HG03135 (cell line): ENCODE data around the gene SATL1.
"Not testable (repeated sequence)": the region's sequence is repeated elsewhere in the genome, so short reads cannot be mapped to it uniquely, and the experiment has no call there.

ENCODE experiments used
- ATAC-seq: cut with Tn5 transposase; IDR thresholded peaks from one replicate; pipeline ENCODE4 v1.9.1; 2021; ENCODE audit warnings: mild to moderate bottlenecking, moderate library complexity; ENCODE audit not compliant: unreplicated experiment

The SATL1 gene

DNA sequence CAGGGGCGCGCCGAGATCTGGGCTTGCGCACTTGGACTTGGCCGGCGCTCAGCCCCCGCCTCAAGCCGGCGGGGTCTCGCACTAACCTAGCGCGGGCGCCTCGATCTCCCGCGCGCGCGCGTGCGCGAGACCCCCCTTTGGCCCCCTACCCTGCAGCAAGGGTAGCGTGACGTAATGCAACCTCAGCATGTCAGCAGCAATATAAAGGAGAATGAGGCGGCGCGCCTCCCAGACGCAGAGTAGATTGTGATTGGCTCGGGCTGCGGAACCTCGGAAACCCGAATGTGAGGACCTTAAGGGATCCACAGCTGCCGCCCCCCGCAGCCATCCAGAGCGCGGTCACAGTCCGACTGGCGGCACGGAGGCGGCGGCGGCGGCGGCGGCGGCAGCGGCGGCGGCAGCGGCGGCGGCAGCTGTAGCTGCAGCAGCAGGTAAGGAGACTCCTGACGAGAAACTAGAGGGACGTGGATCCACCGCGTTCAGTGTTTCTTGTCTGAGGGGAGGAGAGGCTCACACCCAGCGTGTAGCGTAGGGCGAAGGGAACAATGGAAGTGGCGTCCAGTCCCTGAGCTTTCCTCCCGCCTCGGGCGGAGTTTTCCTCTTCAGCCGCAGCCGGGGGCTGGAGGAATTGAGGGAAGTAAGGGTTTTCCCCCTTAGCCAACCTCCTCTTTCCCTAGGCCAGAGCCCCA, at the start of gene SATL1, which contains the start of gene ZNF711:
TSS of gene SATL1 (minus strand) at position 19 of the 689 bp plus-strand sequence. CDS start 134,811 bp downstream, outside the sequence.
TSS of gene ZNF711 (plus strand) at position 231 of the 689 bp plus-strand sequence. CDS start 3,582 bp downstream, outside the sequence.
- ATAC-seq: no peak

DNA sequence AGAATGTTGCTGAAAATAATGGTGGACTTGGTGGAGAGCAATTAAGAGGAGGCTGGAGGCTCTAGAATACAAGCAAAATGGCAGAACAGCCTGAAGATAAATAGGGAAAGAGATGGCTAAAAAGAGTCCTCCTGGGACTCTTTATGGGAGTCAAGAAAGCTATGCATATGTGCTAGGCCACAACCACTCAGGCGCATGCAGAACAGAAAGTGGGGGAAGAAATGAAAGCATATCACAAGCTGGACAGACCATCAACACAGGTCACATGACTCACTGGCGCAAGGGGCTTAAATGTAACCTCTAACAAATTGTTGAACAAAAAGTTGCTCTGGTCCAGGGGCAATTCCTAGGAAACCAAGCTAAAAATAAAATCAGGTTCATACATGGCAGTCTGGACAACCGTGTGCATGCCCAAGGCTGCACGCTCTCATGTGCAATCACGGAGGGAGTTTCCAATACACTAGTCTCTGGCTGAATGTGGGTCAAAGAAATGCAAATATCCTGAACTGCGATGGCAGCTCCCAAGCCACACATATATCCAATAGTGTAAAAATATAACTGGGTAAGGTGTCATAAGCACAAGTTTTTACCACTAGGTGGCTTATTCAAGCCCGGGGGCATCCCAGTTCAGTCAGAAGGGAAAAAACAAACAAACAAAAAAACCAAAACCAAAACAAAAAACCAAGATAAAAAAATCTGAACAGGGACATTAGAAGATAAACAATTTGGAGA, 45.6 kb upstream of the SATL1 start:
- ATAC-seq: no peak

GRCh38 chrX:85285286-85285685, 41.7 kb upstream of the SATL1 start:
- ATAC-seq: not testable (repeated sequence)

- ATAC-seq: no peak
Observed at GRCh38 chrX:85244450-85245211, 1.1 kb upstream of the SATL1 start.

DNA sequence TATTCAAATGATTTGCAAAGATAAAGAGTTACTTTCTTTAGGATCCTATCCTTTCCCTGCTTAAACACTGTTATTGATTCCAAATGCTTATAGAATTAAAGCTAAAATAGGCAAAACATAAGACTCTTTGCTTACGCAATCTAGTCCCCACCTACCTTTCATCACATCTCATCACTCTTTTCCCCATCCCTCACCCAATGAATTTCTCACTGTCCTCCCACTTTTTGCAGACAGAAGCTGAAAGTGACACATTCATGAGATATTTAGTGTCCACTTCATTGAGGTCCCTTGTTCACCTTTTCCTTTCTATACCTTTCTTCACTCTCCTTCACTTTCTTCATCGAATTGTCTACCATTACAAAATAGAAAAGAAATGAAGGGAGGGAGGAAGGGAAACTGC, 424 bp downstream of the SATL1 start:
- ATAC-seq: no peak

- no peak for ATAC-seq
Observed at GRCh38 chrX:85223359-85223758, 20.2 kb downstream of the SATL1 start.

GRCh38 chrX:85221361-85221760, 22.2 kb downstream of the SATL1 start:
- ATAC-seq: no peak

- ATAC-seq: no peak
Observed at GRCh38 chrX:85215946-85216345, 27.6 kb downstream of the SATL1 start.

- no peak for ATAC-seq
Observed at GRCh38 chrX:85213792-85214530, 29.6 kb downstream of the SATL1 start.

GRCh38 chrX:85203461-85203970, 40.1 kb downstream of the SATL1 start:
- no peak for ATAC-seq

- ATAC-seq: no peak
Observed at GRCh38 chrX:85196319-85196718, 47.3 kb downstream of the SATL1 start.

DNA sequence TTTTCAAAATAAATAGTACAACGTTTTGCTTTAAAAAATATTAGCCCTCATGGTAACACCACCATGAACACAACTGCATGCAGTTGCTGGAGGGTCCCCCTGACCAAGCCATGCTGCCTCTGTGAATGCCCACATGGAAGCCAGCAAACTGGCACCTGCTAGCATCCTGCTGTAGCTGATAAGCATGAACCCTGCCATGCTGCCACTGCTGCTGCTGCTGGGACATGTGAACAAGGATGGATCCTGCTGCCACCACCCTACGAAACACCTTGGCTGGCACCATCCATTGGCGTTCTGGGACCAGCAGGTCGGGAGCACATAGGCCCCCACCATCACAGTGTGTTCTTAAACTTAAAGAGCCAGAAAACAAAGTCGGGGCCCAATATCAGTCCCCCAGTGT, 83.9 kb downstream of the SATL1 start:
- ATAC-seq: no peak

GRCh38 chrX:85140964-85141363, 102.6 kb downstream of the SATL1 start:
- ATAC-seq: no peak

DNA sequence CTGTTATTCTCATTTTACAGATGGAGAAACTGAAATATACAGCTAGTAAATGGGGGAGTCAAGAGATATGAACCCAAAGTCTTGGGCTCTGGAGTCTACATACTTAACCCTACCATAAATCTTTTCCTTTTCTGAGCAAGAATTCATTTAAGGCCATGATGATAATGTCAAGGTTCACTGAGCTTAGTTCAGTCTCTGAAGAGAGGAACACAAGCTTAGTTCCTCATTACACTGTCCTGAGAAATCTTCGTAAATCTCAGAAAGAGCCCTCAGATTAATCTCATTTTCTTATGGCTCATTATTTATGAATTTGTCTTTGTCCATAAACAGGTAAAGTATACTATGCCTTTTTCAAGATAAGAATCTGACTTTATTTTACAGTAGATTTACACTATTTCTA, 104.2 kb downstream of the SATL1 start:
- no peak for ATAC-seq

DNA sequence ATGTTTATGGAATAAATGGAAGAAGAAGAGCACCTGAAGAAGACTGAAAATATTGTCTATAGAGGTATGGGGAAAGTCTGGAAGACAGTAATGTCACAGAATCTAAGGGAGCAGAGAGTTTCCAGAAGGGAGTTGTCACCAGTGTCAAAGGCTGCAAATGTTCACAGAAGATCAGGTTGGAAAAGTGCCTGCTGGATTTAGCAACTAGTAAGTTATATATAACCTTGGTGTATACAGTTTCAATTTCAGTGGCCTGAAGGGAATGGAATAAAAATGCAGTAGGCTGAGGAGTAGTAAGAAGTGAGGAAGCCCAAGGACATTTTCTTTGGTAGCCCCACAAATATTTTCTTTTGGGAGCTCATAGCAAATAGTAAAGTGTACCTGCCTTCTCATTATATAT, 107.2 kb downstream of the SATL1 start:
- no peak for ATAC-seq

DNA sequence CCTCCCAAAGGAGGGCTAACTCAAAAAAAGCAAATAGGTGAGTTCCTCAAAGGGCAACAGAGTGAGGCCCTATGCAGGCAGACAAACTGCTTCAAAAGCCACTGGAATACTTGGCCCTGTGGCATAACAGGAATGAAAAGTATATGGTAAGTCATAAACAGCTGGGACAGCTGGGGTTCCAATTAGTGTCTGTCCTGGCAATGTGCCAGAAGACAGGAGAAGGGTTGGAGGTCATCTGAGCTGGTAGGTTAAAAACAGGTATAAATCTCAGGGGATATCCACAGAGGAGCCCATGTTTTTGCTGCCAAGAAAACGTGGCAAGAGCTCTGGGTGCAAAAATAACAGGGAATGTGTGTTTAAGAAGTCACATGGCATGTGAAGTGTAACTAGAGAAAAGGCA, 128.3 kb downstream of the SATL1 start:
- ATAC-seq: no peak

DNA sequence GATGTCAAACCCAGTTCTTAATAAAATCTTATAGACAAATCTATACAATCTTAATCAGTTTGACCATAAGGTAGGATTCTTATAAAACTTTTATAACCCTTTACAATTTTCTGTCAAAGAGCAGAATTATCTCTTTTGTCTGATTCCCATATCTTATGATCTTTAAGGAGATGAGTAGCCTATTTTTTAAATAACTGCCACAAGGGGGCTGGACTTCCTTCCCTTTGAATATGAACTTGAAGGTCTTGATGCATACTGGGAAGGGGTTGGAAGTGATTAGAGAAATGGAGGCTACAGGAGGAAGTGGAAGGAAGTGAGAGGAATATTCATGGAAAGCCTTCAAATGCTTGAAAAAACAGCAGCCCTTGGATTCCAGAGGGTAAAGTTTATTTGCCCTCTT, 128.8 kb downstream of the SATL1 start:
- ATAC-seq: no peak

- ATAC-seq: no peak
Observed at GRCh38 chrX:85114171-85114570, 129.4 kb downstream of the SATL1 start.

DNA sequence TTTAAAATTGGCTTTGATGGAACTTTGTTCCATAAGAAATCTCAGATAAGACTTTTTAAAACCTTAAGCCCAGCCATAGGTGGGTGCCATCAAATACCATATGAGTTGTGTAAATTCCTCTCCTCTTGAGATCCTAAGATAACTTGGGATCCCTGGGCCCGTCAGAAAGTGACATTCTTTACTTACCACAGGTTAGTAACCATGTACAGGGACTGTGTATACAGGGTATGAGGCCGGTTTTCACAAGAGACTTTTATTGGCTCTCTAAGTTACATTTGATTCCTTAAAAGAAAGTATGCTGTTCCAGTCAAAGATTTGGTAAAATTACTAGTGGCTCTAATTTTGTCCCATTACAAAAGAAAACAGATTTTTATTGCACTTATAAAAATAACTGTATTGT, 129.8 kb downstream of the SATL1 start:
- no peak for ATAC-seq

DNA sequence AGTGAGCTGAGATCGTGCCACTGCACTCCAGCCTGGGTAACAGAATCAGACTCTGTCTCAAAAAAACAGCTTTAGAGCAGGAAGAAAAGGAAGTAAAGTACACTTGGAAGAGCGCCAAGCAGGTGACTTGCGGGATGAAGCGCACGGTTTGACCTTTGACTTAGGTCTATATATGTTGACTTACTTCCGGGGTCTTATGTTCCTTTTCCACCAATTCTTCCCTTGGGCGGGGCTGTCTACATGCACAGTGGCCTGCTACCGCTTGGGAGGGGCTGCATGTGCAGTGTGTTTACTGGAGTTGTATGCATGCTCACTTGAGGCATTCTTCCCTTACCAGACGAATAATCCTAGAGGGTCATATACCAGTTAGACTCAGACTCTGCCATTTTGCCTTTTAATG, 131.3 kb downstream of the SATL1 start:
- no peak for ATAC-seq

DNA sequence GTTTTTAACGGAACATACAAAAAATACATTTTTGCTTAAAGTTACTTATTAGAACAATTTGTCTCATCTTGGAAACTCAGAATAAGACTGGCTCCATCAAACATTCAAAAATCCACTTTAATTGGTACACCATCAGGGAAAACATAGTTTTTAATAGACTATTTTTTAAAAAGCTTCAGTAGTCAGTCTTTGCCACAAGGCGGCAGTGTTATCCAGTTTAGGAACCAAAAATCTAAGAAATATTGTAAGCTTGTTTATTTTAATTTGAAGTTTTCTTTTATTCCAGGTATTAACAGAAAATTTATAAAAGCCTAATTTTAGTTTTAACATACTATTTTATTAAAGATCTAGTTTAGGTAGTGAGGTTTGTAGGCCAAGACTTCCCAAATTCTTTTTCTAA, 132.2 kb downstream of the SATL1 start:
- no peak for ATAC-seq
